GM12892 (cell line): ENCODE data around the gene ZNF197.

Experiments used
- POLR2A ChIP-seq: IDR thresholded peaks from 2 replicates; pipeline ENCODE4 v1.6.1; 2011; ENCODE audit warnings: low read depth, low read length, control low read depth
- TAF1 ChIP-seq: IDR thresholded peaks from 2 replicates; pipeline ENCODE4 v1.6.1; 2011; ENCODE audit warnings: low read depth, mild to moderate bottlenecking, control low read depth, low read length, borderline replicate concordance

DNA sequence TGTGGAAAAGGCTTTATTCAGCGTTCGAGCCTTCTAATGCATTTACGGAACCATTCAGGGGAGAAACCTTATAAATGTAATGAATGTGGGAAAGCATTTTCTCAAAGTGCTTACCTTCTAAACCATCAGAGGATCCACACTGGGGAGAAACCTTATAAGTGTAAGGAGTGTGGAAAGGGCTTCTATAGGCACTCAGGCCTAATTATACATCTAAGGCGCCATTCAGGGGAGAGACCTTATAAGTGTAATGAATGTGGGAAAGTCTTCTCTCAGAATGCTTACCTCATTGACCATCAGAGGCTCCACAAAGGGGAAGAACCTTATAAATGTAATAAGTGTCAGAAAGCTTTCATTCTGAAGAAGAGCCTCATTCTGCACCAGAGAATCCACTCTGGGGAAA is 17.5 kb downstream of the ZNF197 start:
- TF ChIP-seq TAF1 (no peak), POLR2A (no peak)
